T-cell (primary cell): ENCODE data around the gene ASPSCR1. TPM values are rescaled to one million over a fixed set of nuclear protein-coding genes. Genes with fewer than 3 reads are reported as not detected.

Experiments used
- ATAC-seq, 4 experiments: fragments of 200-7000 bp in 3 of 4; fragments of 150-1000 bp in 1 of 4; cut with Tn5 transposase; replicated peaks in 1 of 4; 1 replicate in 3 of 4; 2 replicates in 1 of 4; pipeline ENCODE4 v1.10.0; 2021; ENCODE audit warnings: moderate library complexity in 3 of 4, mild to moderate bottlenecking in 2 of 4, moderate number of reproducible peaks in 1 of 4
- CTCF ChIA-PET, 2 donors: fragments of 300-600 bp; sonication (Branson Sonifier 250); formaldehyde crosslinking; loops; one replicate each; lab custom pipeline; 2022; ENCODE audit warnings: antibody characterized with exemption in 2 of 2; lab: Charles Lee
- POLR2A ChIA-PET, 2 donors: fragments of 300-600 bp; sonication (Branson Sonifier 250); formaldehyde crosslinking; loops; one replicate each; lab custom pipeline; 2022; ENCODE audit warnings: antibody characterized with exemption in 2 of 2; lab: Charles Lee
- DNase-seq, 35 experiments: peaks; one replicate each; pipeline versions ENCODE4 v3.0.0 to v3.0.0-alpha.2; 2013 to 2023
- H3K27ac ChIP-seq: one replicate; pipeline ENCODE4 v1.5.1; 2013; ENCODE audit warnings: low read length
- H3K27me3 ChIP-seq, 2 experiments: replicated peaks in 1 of 2; 1 replicate in 1 of 2; 2 replicates in 1 of 2; pipeline versions ENCODE4 v1.6.1 to v1.7.0; 2013; ENCODE audit warnings: low read length in 1 of 2, mixed read lengths in 1 of 2; ENCODE audit not compliant: control insufficient read depth in 2 of 2, insufficient read depth in 2 of 2; ENCODE audit errors: extremely low read depth in 1 of 2
- H3K36me3 ChIP-seq, 2 donors: 1 replicate in 1 of 2; 2 replicates in 1 of 2; pipeline versions ENCODE4 v1.6.1 to v1.7.0; 2013; ENCODE audit warnings: low read length in 1 of 2; ENCODE audit not compliant: control insufficient read depth in 2 of 2, insufficient read depth in 1 of 2; ENCODE audit errors: extremely low read depth in 1 of 2
- H3K4me1 ChIP-seq, 2 experiments: 1 replicate in 1 of 2; 2 replicates in 1 of 2; pipeline versions ENCODE4 v1.6.1 to v1.7.0; 2013; ENCODE audit warnings: low read length in 2 of 2, mixed read lengths in 1 of 2; ENCODE audit not compliant: insufficient read depth in 2 of 2, control insufficient read depth in 1 of 2; ENCODE audit errors: extremely low read depth in 1 of 2
- H3K4me3 ChIP-seq, 2 donors: 1 replicate in 1 of 2; 2 replicates in 1 of 2; pipeline versions ENCODE4 v1.5.1 to v1.7.0; 2013; ENCODE audit warnings: mild to moderate bottlenecking in 2 of 2, low read length in 1 of 2, moderate library complexity in 1 of 2; ENCODE audit not compliant: control insufficient read depth in 1 of 2; ENCODE audit errors: extremely low read depth in 1 of 2
- H3K9me3 ChIP-seq: 2 replicates; pipeline ENCODE4 v1.7.0; 2013
- H3K27ac Mint-ChIP-seq, 2 donors: one replicate each; pipeline ENCODE4 v1.8.0; 2020 to 2021; ENCODE audit warnings: mild to moderate bottlenecking in 2 of 2, mixed read lengths in 2 of 2
- H3K27me3 Mint-ChIP-seq, 2 donors: one replicate each; pipeline ENCODE4 v1.8.0; 2021 to 2022; ENCODE audit warnings: mixed read lengths in 2 of 2
- H3K36me3 Mint-ChIP-seq: one replicate; pipeline ENCODE4 v1.8.0; 2021; ENCODE audit warnings: mixed read lengths
- H3K4me1 Mint-ChIP-seq, 3 donors: one replicate each; pipeline ENCODE4 v1.8.0; 2020 to 2022; ENCODE audit warnings: mixed read lengths in 3 of 3, mild to moderate bottlenecking in 1 of 3
- H3K4me3 Mint-ChIP-seq, 3 donors: one replicate each; pipeline ENCODE4 v1.8.0; 2020 to 2022; ENCODE audit warnings: mild to moderate bottlenecking in 3 of 3, mixed read lengths in 3 of 3, moderate library complexity in 3 of 3
- H3K9me3 Mint-ChIP-seq, 3 donors: one replicate each; pipeline ENCODE4 v1.8.0; 2020 to 2022; ENCODE audit warnings: mixed read lengths in 3 of 3
- WGBS: methylation state at CpG from one replicate; pipeline ENCODE4 v1.1.5; 2013; ENCODE audit warnings: missing lambda C conversion rate; ENCODE audit not compliant: insufficient coverage; 5-methylcytosine and 5-hydroxymethylcytosine counted together
- total RNA-seq, 35 experiments: library from RNA in 6 of 35; stranded (reverse) in 6 of 35; fragments of 120-200 nt in 1 of 35; gene quantifications; one replicate each; pipeline versions ENCODE4 v1.2.1 to v1.2.4 and lab custom pipeline; 2013 to 2026

Gene ASPSCR1
- total RNA-seq, 5 donors from 2014 or later (not counting 1 experiment from before 2014, with no cell fraction given), result 34.6 to 49.7 (median 44.9) TPM

DNA sequence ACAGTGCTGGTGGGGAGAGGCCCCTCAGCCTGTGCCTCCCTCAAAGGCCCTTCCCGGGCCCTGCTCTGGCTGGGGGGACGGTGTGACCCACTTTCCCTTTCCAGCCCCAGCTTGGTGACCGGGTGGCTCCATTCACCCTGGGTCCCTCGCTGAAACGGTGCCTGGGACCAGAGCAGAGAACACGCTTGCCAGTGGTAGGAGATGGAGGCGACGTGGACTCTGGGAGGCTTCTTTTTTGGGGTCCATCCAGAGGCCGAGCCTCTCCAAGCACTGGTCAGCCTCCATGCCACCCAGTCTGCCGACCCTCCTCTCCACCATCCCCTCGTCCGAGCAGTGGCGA lies 37.5 kb downstream of the ASPSCR1 start:
- H3K27me3 Mint-ChIP-seq, result no peaks in the 10 kb centered on the region
- Histone ChIP-seq H3K27ac (no peak overlapping the region), H3K36me3 (peaks cover 4 to 5% of the 10 kb centered on the region in 2 donors), H3K27me3 (no peaks in the 10 kb centered on the region), H3K9me3 (no peaks in the 10 kb centered on the region), H3K4me1 (peaks cover 0 to 1% of the 10 kb centered on the region in 2 experiments), H3K4me3 (no peak overlapping the region)
- H3K36me3 Mint-ChIP-seq, result no peaks in the 10 kb centered on the region
- H3K4me1 Mint-ChIP-seq, result peaks cover 0 to 2% (median 0%) of the 10 kb centered on the region in 3 donors
- WGBS, result 82% methylated on average over 10 of the region's 13 CpGs
- H3K9me3 Mint-ChIP-seq, result no peaks in the 10 kb centered on the region
- ChIA-PET CTCF (no interaction called here), POLR2A (no interaction called here)
- no peak overlapping the region for H3K4me3 Mint-ChIP-seq
- DNase-seq, result no peak
- ATAC-seq, result no peak
- H3K27ac Mint-ChIP-seq, result no peak overlapping the region

DNA sequence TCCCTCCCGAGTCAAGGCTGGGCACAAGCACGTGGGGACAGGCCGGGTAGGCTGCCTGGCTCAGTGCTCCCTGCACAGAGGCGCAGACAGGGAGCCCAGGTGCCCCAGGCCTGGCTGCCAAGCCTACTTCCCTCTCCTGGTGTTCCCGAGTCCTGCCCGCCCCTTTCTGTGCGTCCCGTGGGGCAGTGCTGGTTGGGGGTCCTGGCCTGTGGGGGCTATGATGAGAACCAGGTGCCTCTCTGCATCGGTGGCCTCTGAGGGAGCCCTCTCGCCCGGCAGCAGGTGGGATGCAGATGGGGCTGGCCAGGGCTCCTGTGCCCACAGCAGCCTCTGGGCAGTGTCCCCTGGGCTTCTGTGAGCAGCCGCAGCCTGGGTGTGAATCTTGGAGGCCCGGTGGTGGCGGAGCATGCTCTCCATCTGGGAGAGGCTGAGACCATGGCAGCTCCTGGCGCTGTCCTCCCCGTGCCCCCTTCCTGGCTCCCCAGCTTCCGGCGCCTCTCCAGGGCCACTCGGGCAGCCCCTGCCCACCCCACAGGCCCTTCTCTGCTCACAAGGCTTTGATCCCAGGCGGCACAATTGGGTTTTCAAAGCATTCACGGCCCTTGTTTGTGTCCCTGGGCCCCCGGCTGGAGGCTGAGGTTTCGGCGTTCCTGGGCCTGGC lies 38.0 kb downstream of the ASPSCR1 start:
- CTCF ChIA-PET, result no interaction called here

DNA sequence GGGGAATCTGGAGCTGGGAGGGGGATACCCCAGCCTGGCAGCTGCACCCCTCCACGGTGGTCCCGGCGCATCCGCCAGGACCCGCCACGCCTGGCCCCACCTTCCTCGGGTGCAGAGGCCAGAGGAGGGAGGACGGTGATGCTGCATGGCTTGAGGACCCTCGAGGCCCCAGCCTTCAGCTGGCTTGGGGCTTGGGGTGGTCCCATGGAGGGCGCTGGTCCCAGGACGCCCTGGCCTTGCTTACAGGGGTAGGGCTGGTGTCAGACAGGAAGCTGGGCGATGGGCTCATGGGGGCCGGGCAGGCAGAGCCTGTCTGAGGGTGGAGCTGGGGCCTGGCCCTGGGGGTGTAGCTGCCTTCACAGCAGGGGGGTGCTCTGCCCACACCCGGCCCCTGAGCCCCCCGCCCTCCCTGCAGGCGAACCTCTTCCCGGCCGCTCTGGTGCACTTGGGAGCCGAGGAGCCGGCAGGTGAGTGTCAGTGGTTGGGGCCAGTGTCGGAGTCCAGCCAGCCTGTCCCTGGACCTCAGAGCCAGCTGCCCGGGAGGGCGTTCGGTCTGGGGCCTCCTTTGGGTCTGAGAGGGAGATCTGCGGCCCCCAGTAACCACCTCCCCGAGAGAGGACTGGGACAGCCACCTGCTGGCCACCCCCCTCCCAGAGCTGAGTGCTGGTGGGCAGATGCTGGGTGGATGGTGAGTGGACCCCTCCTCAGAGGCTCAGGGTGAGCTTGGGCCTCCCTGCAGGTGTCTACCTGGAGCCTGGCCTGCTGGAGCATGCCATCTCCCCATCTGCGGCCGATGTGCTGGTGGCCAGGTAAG lies 38.8 kb downstream of the ASPSCR1 start:
- Histone ChIP-seq H3K9me3 (no peaks in the 10 kb centered on the region), H3K4me3 (no peak overlapping the region), H3K27me3 (no peaks in the 10 kb centered on the region), H3K36me3 (peaks cover 2 to 5% of the 10 kb centered on the region in 2 donors), H3K4me1 (peaks cover 2 to 14% of the 10 kb centered on the region in 2 experiments), H3K27ac (no peak overlapping the region)
- ATAC-seq (no peak), DNase-seq (no peak)
- no peaks in the 10 kb centered on the region for H3K27me3 Mint-ChIP-seq
- no peaks in the 10 kb centered on the region for H3K36me3 Mint-ChIP-seq
- CTCF ChIA-PET, result no interaction called here
- no peaks in the 10 kb centered on the region for H3K9me3 Mint-ChIP-seq
- 87% methylated on average over 19 of the region's 28 CpGs for WGBS
- POLR2A ChIA-PET, result no interaction called here
- no peak overlapping the region for H3K27ac Mint-ChIP-seq
- H3K4me1 Mint-ChIP-seq, result peaks cover 0 to 7% (median 4%) of the 10 kb centered on the region in 3 donors
- no peak overlapping the region for H3K4me3 Mint-ChIP-seq

More for the DNA sequence above, 38.0 kb downstream of the ASPSCR1 start:
- no peak overlapping the region for H3K4me3 Mint-ChIP-seq
- H3K9me3 ChIP-seq, result no peaks in the 10 kb centered on the region
- H3K4me1 Mint-ChIP-seq, result peaks cover 0 to 2% (median under 1%) of the 10 kb centered on the region in 3 donors
- no peaks in the 10 kb centered on the region for H3K9me3 Mint-ChIP-seq
- H3K27ac ChIP-seq, result no peak overlapping the region
- 93% methylated on average over 20 of the region's 24 CpGs for WGBS
- H3K27ac Mint-ChIP-seq, result no peak overlapping the region
- H3K36me3 Mint-ChIP-seq, result no peaks in the 10 kb centered on the region
- H3K36me3 ChIP-seq, result peaks cover 4 to 5% of the 10 kb centered on the region in 2 donors
- no peaks in the 10 kb centered on the region for H3K27me3 ChIP-seq
- no peak overlapping the region for H3K4me3 ChIP-seq
- peaks cover 0 to 6% of the 10 kb centered on the region in 2 experiments for H3K4me1 ChIP-seq
- no peaks in the 10 kb centered on the region for H3K27me3 Mint-ChIP-seq
- POLR2A ChIA-PET, result no interaction called here
- no peak for ATAC-seq
- no peak for DNase-seq

DNA sequence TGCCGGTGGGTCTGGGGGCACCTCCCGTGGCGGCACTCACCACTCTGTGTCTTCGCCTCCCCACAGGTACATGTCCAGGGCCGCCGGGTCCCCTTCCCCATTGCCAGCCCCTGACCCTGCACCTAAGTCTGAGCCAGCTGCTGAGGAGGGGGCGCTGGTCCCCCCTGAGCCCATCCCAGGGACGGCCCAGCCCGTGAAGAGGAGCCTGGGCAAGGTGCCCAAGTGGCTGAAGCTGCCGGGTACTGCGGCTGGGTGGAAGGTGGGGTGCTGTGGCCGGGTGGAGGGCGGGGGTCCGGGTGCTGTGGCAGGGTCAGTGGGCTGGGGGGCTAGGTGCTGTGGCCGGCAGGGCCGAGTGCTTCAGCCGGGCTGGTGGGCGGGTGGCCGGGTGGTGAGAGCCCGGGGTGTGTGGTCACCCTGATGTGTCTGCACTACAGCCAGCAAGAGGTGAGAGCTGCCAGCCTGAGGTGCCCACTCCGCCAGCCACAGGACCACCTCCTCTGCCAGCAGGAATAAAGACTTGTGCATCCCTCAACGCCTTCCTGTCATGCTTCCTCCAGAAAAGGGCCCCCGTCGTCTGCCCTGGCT lies 39.5 kb downstream of the ASPSCR1 start:
- Histone ChIP-seq H3K27ac (no peak overlapping the region), H3K27me3 (no peaks in the 10 kb centered on the region), H3K4me1 (peaks cover 5 to 21% of the 10 kb centered on the region in 2 experiments), H3K9me3 (no peaks in the 10 kb centered on the region), H3K36me3 (peaks cover 0 to 5% of the 10 kb centered on the region in 2 donors), H3K4me3 (no peak overlapping the region)
- Mint-ChIP-seq H3K27me3 (no peaks in the 10 kb centered on the region), H3K36me3 (no peaks in the 10 kb centered on the region), H3K27ac (no peak overlapping the region), H3K9me3 (no peaks in the 10 kb centered on the region), H3K4me3 (no peak overlapping the region), H3K4me1 (peaks cover 7 to 14% (median 11%) of the 10 kb centered on the region in 3 donors)
- CTCF ChIA-PET, result no interaction called here
- 91% methylated on average over 17 of the region's 24 CpGs for WGBS
- ATAC-seq, result no peak
- DNase-seq, result no peak
- POLR2A ChIA-PET, result no interaction called here

DNA sequence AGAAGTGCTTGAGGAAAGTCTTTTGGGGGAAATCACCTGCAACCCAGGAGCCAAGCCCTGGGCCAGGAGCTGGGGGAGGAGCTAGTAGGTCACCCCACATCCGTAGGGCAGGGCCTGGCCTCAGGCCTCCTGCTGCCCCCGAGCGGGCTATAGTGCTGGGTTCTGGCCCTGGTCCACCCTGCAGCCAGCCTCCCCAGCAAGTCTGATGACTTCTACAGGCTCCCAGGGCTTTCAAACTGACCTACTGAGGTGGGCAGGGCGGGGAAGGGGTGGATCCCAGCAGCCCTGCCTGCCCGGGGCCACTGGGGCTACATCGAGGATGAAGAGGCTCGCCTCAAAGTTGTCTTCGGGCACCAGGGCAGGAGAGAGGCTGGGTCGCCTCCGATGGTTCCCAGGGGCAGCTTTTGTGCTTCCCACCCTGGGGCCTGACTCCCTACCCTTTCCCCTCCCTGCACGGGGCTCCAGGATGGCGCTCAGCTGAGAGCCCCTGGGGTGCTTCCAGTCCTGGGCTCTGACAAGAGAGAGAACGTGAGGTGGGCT lies 40.3 kb downstream of the ASPSCR1 start:
- Histone ChIP-seq H3K4me3 (no peak overlapping the region), H3K9me3 (no peaks in the 10 kb centered on the region), H3K36me3 (peaks cover 0 to 5% of the 10 kb centered on the region in 2 donors), H3K4me1 (peaks cover 7 to 26% of the 10 kb centered on the region in 2 experiments), H3K27me3 (no peaks in the 10 kb centered on the region), H3K27ac (no peak overlapping the region)
- ChIA-PET CTCF (no interaction called here), POLR2A (no interaction called here)
- Mint-ChIP-seq H3K27ac (no peak overlapping the region), H3K27me3 (no peaks in the 10 kb centered on the region), H3K36me3 (no peaks in the 10 kb centered on the region), H3K4me3 (no peak overlapping the region), H3K9me3 (no peaks in the 10 kb centered on the region), H3K4me1 (peaks cover 9 to 16% (median 13%) of the 10 kb centered on the region in 3 donors)
- WGBS, result 78% methylated on average over 8 of the region's 13 CpGs
- ATAC-seq (no peak), DNase-seq (no peak)

DNA sequence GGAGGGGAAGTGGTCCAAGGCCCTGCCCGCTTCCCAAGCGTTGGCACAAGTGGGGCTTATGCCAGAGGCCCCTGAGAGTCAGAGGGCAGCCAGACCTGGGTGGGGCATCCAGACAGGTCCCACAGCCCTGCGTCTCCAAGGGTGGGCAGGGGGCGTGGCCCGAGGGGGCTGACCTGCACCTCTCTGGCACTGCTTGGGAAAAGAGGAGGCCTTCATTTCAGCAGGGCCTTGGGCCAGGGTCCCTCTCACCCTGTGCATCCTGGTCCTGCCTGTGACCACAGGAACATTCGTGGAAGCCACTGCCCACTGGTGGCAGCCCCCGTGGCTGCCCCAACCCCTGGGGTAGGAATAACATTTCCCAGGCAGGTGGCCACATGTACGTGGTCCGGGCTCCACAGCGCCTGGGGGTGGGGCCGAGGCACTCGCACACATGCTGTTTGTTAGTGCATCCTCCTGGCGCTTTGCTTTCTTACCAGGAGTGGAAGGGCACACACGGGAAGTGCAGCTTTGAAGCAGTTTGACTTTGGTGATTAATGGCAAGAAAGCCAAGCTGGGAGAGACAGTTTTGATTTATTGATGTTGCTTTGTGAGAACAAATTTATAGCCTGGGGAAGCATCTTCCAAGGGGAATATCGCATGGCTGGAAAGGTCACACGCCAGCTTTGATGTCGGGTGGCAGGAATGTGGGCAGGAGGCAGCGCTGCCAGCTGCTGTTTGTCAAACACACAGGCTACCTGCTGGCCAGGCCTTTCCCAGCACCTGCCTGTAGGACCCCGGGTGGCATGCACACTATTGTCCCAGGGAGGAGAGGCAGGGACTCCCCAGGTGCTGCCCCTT lies 40.9 kb downstream of the ASPSCR1 start:
- Mint-ChIP-seq H3K4me3 (no peak overlapping the region), H3K27ac (no peak overlapping the region), H3K36me3 (no peaks in the 10 kb centered on the region), H3K9me3 (no peaks in the 10 kb centered on the region), H3K4me1 (peaks cover 9 to 20% (median 13%) of the 10 kb centered on the region in 3 donors), H3K27me3 (no peaks in the 10 kb centered on the region)
- Histone ChIP-seq H3K36me3 (peaks cover 0 to 5% of the 10 kb centered on the region in 2 donors), H3K4me1 (peaks cover 7 to 26% of the 10 kb centered on the region in 2 experiments), H3K4me3 (no peak overlapping the region), H3K9me3 (no peaks in the 10 kb centered on the region), H3K27me3 (no peaks in the 10 kb centered on the region), H3K27ac (no peak overlapping the region)
- ATAC-seq (no peak), DNase-seq (no peak)
- CTCF ChIA-PET, result no interaction called here
- WGBS, result 89% methylated on average over 19 of the region's 19 CpGs
- POLR2A ChIA-PET, result no interaction called here
